Gastroesophageal sphincter (tissue), 4 donors: ENCODE results near the gene ZNF385B. TPM values are rescaled to one million over a fixed set of nuclear protein-coding genes. Genes with fewer than 3 reads are reported as not detected.

Source experiments
- ATAC-seq: fragments of 150-250 bp; one replicate; pipeline ENCODE4 v1.9.1; 2016; ENCODE audit warnings: mild to moderate bottlenecking, moderate library complexity
- H3K27ac ChIP-seq, 4 donors: fragments of 200-600 bp; sonication (generic) in 3 of 4; 1 replicate in 3 of 4; 2 replicates in 1 of 4; pipeline ENCODE4 v1.5.1; 2016 to 2019
- H3K27me3 ChIP-seq: fragments of 200-600 bp; sonication (generic); one replicate; pipeline ENCODE4 v1.5.1; 2019
- H3K36me3 ChIP-seq, 2 donors: fragments of 200-600 bp; sonication (generic); one replicate each; pipeline ENCODE4 v1.5.1; 2019; ENCODE audit warnings: control low read depth in 1 of 2
- H3K4me1 ChIP-seq, 3 donors: fragments of 200-600 bp; sonication (generic); 1 replicate in 2 of 3; 2 replicates in 1 of 3; pipeline ENCODE4 v1.5.1; 2016 to 2019; ENCODE audit warnings: control low read depth in 2 of 3
- H3K4me3 ChIP-seq, 2 donors: fragments of 200-600 bp; sonication (generic); one replicate each; pipeline ENCODE4 v1.5.1; 2019; ENCODE audit warnings: mild to moderate bottlenecking in 1 of 2, moderate library complexity in 1 of 2
- H3K9me3 ChIP-seq, 3 donors: fragments of 200-600 bp; sonication (generic); one replicate each; pipeline ENCODE4 v1.5.1; 2017 to 2019; ENCODE audit warnings: control low read depth in 2 of 3
- EP300 ChIP-seq: sonication (generic); formaldehyde crosslinking; IDR thresholded peaks from one replicate; pipeline ENCODE4 v1.6.1; 2017; ENCODE audit warnings: antibody characterized with exemption, mild to moderate bottlenecking
- POLR2A ChIP-seq, 2 donors: fragments of 450-650 bp; IDR thresholded peaks; one replicate each; pipeline ENCODE4 v1.6.1; 2017; ENCODE audit warnings: antibody characterized with exemption in 2 of 2, mild to moderate bottlenecking in 2 of 2, moderate library complexity in 1 of 2
- POLR2AphosphoS5 ChIP-seq: sonication (generic); formaldehyde crosslinking; IDR thresholded peaks from one replicate; pipeline ENCODE4 v1.6.1; 2017; ENCODE audit warnings: antibody characterized with exemption
- WGBS, 2 donors: methylation state at CpG; one replicate each; pipeline ENCODE4 v1.1.5; 2018; ENCODE audit warnings: low coverage in 1 of 2; 5-methylcytosine and 5-hydroxymethylcytosine counted together
- total RNA-seq, 4 donors: library from RNA; depleted of rRNA; stranded (reverse); fragments of >200 nt; gene quantifications; one replicate each; pipeline ENCODE4 v1.1.0, GENCODE V29; 2016
- TF ChIP-seq, protein P1 (sequence below), 4 experiments: fragments of 200-600 bp in 2 of 4; fragments of 450-650 bp in 2 of 4; sonication (generic) in 1 of 4; IDR thresholded peaks; one replicate each; pipeline ENCODE4 v1.5.1; 2017 to 2019; ENCODE audit warnings: antibody characterized with exemption in 4 of 4, mild to moderate bottlenecking in 2 of 4, moderate library complexity in 2 of 4

Gene ZNF385B
- total RNA-seq, 4 donors from 2014 or later = 2.7 to 7.6 (median 3.9) TPM

DNA sequence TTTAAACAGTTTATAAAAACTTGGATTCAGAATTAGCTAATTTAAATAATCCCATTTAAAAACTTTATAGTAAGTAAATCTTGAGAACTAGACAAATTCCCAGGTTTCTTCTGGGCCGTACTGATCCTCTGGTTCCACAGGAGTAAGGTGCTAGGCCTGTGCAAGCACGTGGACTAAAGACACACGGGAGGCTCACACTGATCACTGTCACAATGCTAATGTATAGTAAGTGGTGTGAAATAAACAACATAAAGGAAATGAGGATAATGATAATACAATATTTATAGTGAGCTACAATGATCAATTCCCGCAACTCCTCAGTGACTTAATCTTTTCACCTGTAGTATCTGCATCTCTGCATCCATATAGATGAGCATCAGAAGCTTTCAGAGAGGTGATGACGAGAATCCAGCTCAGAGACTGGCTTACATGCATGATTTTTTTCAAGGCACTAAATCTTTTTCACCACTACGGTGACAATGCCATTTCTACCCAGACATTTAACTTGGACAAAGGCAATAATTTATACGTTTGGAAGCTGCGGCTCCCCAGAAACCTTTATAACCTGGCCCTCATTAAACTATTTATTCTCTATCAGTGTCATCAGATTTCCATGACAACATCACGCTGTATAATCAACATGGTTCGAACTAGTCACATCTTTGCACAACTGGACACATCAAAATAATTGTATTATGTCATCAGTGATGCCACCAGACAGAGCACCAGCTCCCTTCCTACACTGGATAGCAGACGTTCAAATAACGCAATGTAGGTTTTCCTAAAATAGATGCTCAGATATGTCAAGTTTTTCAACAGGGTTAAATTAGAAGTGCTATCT is 196.2 kb downstream of the ZNF385B start:
- Histone ChIP-seq H3K27ac (no peak overlapping the region), H3K4me3 (no peak overlapping the region), H3K4me1 (no peaks in the 10 kb centered on the region), H3K36me3 (no peaks in the 10 kb centered on the region), H3K9me3 (no peaks in the 10 kb centered on the region), H3K27me3 (no peaks in the 10 kb centered on the region)
- TF ChIP-seq POLR2A (IDR thresholded peaks at IDR 0.05) (no peak), EP300 (no peak), POLR2AphosphoS5 (no peak)
- TF ChIP-seq, protein P1, sequence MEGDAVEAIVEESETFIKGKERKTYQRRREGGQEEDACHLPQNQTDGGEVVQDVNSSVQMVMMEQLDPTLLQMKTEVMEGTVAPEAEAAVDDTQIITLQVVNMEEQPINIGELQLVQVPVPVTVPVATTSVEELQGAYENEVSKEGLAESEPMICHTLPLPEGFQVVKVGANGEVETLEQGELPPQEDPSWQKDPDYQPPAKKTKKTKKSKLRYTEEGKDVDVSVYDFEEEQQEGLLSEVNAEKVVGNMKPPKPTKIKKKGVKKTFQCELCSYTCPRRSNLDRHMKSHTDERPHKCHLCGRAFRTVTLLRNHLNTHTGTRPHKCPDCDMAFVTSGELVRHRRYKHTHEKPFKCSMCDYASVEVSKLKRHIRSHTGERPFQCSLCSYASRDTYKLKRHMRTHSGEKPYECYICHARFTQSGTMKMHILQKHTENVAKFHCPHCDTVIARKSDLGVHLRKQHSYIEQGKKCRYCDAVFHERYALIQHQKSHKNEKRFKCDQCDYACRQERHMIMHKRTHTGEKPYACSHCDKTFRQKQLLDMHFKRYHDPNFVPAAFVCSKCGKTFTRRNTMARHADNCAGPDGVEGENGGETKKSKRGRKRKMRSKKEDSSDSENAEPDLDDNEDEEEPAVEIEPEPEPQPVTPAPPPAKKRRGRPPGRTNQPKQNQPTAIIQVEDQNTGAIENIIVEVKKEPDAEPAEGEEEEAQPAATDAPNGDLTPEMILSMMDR (IDR thresholded peaks at IDR 0.05) = no peak
- no peak for ATAC-seq
- 88 to 93% methylated on average over 12 of the region's 12 CpGs for WGBS, 2 donors

DNA sequence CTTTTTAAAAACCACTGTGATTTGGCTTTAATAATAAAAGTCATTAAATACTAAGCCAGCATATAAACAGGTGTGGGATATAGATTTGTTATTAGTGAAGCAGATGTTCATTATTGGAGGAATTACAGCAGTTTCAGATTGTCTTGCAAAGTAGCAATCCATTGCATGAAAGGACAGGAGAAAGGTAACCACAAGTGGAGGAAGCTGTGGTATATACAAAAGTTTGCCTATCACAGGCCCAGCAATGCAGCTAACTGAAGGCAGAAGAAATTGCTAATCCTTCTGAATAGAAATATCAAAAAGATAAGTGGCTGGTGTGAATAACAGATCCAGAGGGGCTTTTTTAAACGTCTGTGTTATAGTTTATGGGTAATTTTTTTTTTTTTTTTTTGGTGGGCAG is 199.4 kb downstream of the ZNF385B start:
- no peak for ATAC-seq
- Histone ChIP-seq H3K27me3 (no peaks in the 10 kb centered on the region), H3K27ac (no peak overlapping the region), H3K4me1 (no peaks in the 10 kb centered on the region), H3K4me3 (no peak overlapping the region), H3K36me3 (no peaks in the 10 kb centered on the region), H3K9me3 (no peaks in the 10 kb centered on the region)
- 69 to 79% methylated on average over 1 of the region's 1 CpG for WGBS, 2 donors
- TF ChIP-seq, protein P1 (IDR thresholded peaks at IDR 0.05) = no peak
- TF ChIP-seq EP300 = no peak
- TF ChIP-seq POLR2A (IDR thresholded peaks at IDR 0.05) = no peak
- no peak for TF ChIP-seq POLR2AphosphoS5

DNA sequence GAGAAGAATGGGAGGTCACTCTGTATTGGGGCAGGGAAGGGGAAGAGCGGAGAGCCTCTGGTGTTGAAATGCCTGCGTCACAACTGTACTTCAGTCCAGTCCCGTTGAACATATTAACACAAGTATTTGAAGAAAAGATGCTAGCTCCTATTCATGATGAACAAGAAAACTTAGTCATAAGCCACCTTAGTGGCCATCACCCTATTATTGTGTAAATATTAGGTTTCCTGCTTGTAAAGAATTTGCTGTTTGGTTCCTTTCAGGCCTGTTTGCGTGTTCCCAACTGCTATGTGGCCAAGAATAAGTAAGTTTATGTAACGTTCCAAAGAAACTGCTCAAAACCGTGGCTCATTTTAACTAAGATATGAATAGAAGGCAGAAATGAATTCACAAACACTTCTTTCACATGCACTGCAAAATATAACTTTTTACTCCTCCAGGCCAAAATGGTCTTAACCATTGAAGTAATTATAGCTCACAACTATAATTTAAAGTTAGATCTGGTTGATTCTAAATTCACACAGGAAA is 204.3 kb downstream of the ZNF385B start:
- Histone ChIP-seq H3K27ac (no peak overlapping the region), H3K4me3 (no peak overlapping the region), H3K36me3 (no peaks in the 10 kb centered on the region), H3K4me1 (peaks cover 0 to 4% (median 0%) of the 10 kb centered on the region in 3 donors), H3K27me3 (no peaks in the 10 kb centered on the region), H3K9me3 (no peaks in the 10 kb centered on the region)
- WGBS, 2 donors = 75 to 86% methylated on average over 6 of the region's 6 CpGs
- ATAC-seq = no peak
- TF ChIP-seq POLR2AphosphoS5 (no peak), POLR2A (IDR thresholded peaks at IDR 0.05) (no peak), EP300 (no peak)
- TF ChIP-seq, protein P1 (IDR thresholded peaks at IDR 0.05) = no peak

DNA sequence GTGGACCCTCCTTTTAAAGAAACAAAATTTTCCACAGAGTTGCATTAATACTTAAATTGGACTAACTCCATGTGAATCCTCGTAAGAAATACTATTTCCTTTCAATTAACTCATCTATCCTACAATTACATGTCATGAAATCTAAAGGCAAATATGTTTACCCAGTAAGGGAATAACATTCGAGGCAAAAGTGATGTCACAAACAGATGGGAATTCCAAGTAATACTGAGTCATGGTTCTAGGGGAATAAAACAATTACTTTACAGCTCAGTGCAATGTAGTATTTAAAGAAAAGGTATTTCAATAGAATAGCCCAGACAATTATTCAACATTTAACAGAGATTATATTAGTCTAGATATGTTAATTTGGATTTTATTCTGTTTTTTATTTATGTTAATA is 205.8 kb downstream of the ZNF385B start:
- no peaks in the 10 kb centered on the region for H3K9me3 ChIP-seq
- WGBS, 2 donors = 6 to 46% methylated on average over 2 of the region's 2 CpGs
- ATAC-seq = no peak

More for the DNA sequence above, 205.8 kb downstream of the ZNF385B start:
- peaks cover 0 to 8% (median 0%) of the 10 kb centered on the region in 3 donors for H3K4me1 ChIP-seq
- TF ChIP-seq POLR2A (IDR thresholded peaks at IDR 0.05) (no peak), POLR2AphosphoS5 (no peak), EP300 (no peak)
- TF ChIP-seq, protein P1 (IDR thresholded peaks at IDR 0.05) = no peak
- no peak overlapping the region for H3K27ac ChIP-seq
- H3K27me3 ChIP-seq = no peaks in the 10 kb centered on the region
- H3K4me3 ChIP-seq = no peak overlapping the region
- no peaks in the 10 kb centered on the region for H3K36me3 ChIP-seq
